Tibial nerve (tissue), 4 donors: ENCODE measurements around the gene NDUFS7. TPM values are rescaled to one million over a fixed set of nuclear protein-coding genes. Genes with fewer than 3 reads are reported as not detected.

Experiments
- DNase-seq, 2 donors: peaks; one replicate each; pipeline ENCODE4 v3.0.0-alpha.2; 2019; ENCODE audit warnings: low spot score in 2 of 2
- H3K27ac ChIP-seq, 4 donors: fragments of 200-600 bp; sonication (generic) in 3 of 4; one replicate each; pipeline ENCODE4 v1.5.1; 2017 to 2019; ENCODE audit warnings: mild to moderate bottlenecking in 1 of 4
- H3K27me3 ChIP-seq, 2 donors: fragments of 200-600 bp; sonication (generic) in 1 of 2; one replicate each; pipeline versions ENCODE4 v1.5.1 to v1.6.0; 2017 to 2019
- H3K36me3 ChIP-seq, 3 donors: fragments of 200-600 bp; sonication (generic); one replicate each; pipeline ENCODE4 v1.5.1; 2018 to 2019
- H3K4me1 ChIP-seq, 4 donors: fragments of 200-600 bp; sonication (generic) in 3 of 4; one replicate each; pipeline ENCODE4 v1.5.1; 2017 to 2019
- H3K4me3 ChIP-seq, 4 donors: fragments of 200-600 bp; sonication (generic) in 3 of 4; one replicate each; pipeline ENCODE4 v1.5.1; 2017 to 2019; ENCODE audit warnings: mild to moderate bottlenecking in 1 of 4, moderate library complexity in 1 of 4
- H3K9me3 ChIP-seq, 4 donors: fragments of 200-600 bp; sonication (generic) in 3 of 4; one replicate each; pipeline ENCODE4 v1.5.1; 2017 to 2019
- EP300 ChIP-seq, 2 donors: sonication (generic); formaldehyde crosslinking; IDR thresholded peaks; one replicate each; pipeline ENCODE4 v1.6.1; 2017; ENCODE audit warnings: antibody characterized with exemption in 2 of 2, mild to moderate bottlenecking in 1 of 2
- POLR2A ChIP-seq, 2 donors: fragments of 450-650 bp; IDR thresholded peaks; one replicate each; pipeline ENCODE4 v1.6.1; 2017; ENCODE audit warnings: antibody characterized with exemption in 2 of 2, mild to moderate bottlenecking in 2 of 2, moderate library complexity in 2 of 2
- WGBS, 2 donors: methylation state at CpG; one replicate each; pipeline ENCODE4 v1.1.5; 2018; 5-methylcytosine and 5-hydroxymethylcytosine counted together
- total RNA-seq, 4 donors: library from RNA; depleted of rRNA; stranded (reverse); fragments of >200 nt; gene quantifications; one replicate each; pipeline ENCODE4 v1.1.0, GENCODE V29; 2016
- TF ChIP-seq, protein P1 (sequence below), 5 experiments: fragments of 200-600 bp in 3 of 5; fragments of 450-650 bp in 2 of 5; sonication (generic) in 3 of 5; IDR thresholded peaks; one replicate each; pipeline ENCODE4 v1.5.1; 2016 to 2019; ENCODE audit warnings: antibody characterized with exemption in 5 of 5, mild to moderate bottlenecking in 3 of 5, moderate library complexity in 2 of 5

The NDUFS7 gene
- total RNA-seq, 4 donors from 2014 or later: 146 to 162 (median 151) TPM

DNA sequence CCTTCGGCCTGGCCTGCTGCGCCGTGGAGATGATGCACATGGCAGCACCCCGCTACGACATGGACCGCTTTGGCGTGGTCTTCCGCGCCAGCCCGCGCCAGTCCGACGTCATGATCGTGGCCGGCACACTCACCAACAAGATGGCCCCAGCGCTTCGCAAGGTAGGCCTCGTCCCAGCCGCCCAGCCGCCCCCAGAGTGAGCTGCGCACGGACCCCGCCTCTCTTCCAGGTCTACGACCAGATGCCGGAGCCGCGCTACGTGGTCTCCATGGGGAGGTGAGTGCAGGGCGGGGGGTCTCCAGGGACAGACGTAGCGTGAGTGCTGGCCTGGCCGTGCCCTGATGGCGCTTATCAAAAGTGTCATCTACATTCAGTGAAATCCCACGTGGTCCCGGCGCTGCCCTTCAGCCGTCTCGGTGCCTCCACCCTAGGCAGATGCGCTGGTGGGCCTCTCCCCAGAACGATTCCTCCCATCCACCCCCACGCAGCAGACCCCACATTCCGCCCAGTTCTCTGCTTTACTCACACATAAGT is 7.2 kb downstream of the NDUFS7 start:
- Histone ChIP-seq H3K36me3 (peaks cover 4 to 94% (median 20%) of the 10 kb centered on the region in 3 donors), H3K27ac (no peak overlapping the region), H3K4me3 (no peak overlapping the region), H3K9me3 (no peaks in the 10 kb centered on the region), H3K4me1 (peaks cover 0 to 28% (median 2%) of the 10 kb centered on the region in 4 donors), H3K27me3 (no peaks in the 10 kb centered on the region)
- DNase-seq: no peak
- WGBS, 2 donors: 93 to 94% methylated on average over 39 to 42 of the region's 42 CpGs
- no peak for TF ChIP-seq EP300 (IDR thresholded peaks at IDR 0.05)
- no peak for TF ChIP-seq POLR2A (IDR thresholded peaks at IDR 0.05)
- TF ChIP-seq, protein P1, sequence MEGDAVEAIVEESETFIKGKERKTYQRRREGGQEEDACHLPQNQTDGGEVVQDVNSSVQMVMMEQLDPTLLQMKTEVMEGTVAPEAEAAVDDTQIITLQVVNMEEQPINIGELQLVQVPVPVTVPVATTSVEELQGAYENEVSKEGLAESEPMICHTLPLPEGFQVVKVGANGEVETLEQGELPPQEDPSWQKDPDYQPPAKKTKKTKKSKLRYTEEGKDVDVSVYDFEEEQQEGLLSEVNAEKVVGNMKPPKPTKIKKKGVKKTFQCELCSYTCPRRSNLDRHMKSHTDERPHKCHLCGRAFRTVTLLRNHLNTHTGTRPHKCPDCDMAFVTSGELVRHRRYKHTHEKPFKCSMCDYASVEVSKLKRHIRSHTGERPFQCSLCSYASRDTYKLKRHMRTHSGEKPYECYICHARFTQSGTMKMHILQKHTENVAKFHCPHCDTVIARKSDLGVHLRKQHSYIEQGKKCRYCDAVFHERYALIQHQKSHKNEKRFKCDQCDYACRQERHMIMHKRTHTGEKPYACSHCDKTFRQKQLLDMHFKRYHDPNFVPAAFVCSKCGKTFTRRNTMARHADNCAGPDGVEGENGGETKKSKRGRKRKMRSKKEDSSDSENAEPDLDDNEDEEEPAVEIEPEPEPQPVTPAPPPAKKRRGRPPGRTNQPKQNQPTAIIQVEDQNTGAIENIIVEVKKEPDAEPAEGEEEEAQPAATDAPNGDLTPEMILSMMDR (IDR thresholded peaks at IDR 0.05): no peak

DNA sequence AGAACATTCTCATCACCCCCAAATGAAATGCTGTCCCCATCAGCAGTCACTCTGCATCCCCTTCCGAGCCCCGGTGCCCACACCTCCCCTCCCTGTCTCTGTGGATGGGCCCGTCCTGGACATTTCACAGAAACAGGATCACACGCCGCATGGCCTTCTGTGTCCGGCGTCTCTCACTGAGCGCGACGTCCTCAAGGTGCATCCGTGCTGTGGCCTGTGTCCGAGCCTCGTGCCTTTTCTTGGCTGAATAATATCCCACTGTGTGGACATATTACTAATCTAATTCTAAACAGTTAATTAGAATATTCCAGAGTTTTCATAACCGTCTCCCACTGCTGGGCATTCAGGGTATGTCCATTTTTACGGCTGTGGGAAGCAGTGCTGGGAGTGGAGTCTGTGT is 8.7 kb downstream of the NDUFS7 start:
- TF ChIP-seq EP300 (IDR thresholded peaks at IDR 0.05): no peak
- TF ChIP-seq, protein P1 (IDR thresholded peaks at IDR 0.05): no peak
- TF ChIP-seq POLR2A (IDR thresholded peaks at IDR 0.05): no peak
- DNase-seq: no peak
- H3K4me1 ChIP-seq: peaks cover 0 to 26% (median 11%) of the 10 kb centered on the region in 4 donors
- H3K27ac ChIP-seq: no peak overlapping the region
- H3K36me3 ChIP-seq: peaks cover 4 to 86% (median 20%) of the 10 kb centered on the region in 3 donors
- H3K9me3 ChIP-seq: no peaks in the 10 kb centered on the region
- H3K4me3 ChIP-seq: no peak overlapping the region
- no peaks in the 10 kb centered on the region for H3K27me3 ChIP-seq
- 92 to 95% methylated on average over 15 of the region's 15 CpGs for WGBS, 2 donors

DNA sequence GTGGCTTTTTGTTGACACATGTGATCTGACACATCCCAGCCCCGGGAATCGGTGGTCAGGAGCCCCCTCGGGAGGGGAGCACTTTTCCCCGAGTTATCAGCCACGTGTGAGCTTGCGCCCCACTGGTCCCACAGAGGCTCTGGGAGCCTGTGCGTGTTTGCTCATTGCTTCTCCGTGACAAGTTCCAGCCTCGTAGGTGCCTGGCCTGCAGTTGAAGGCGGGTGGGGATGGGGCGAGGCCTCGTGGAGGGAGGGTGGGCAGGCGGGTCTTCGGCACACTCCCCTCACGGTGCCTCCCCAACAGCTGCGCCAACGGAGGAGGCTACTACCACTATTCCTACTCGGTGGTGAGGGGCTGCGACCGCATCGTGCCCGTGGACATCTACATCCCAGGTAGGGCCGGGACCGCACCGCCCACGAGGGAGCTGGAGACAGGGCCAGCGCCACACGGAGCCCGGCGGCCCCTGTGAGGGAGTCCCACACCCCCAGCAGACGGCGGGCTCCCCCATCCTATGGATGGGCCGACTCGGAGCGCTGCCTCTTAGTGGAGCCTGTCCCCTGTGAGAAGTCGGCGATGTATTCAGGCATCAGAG is 9.3 kb downstream of the NDUFS7 start:
- H3K4me1 ChIP-seq: peaks cover 0 to 24% (median 11%) of the 10 kb centered on the region in 4 donors
- TF ChIP-seq, protein P1 (IDR thresholded peaks at IDR 0.05): no peak
- no peak for TF ChIP-seq POLR2A (IDR thresholded peaks at IDR 0.05)
- TF ChIP-seq EP300 (IDR thresholded peaks at IDR 0.05): no peak
- DNase-seq: no peak
- no peaks in the 10 kb centered on the region for H3K9me3 ChIP-seq
- 89 to 93% methylated on average over 37 of the region's 37 CpGs for WGBS, 2 donors
- H3K36me3 ChIP-seq: peaks cover 4 to 83% (median 20%) of the 10 kb centered on the region in 3 donors
- H3K4me3 ChIP-seq: no peak overlapping the region
- H3K27ac ChIP-seq: no peak overlapping the region
- no peaks in the 10 kb centered on the region for H3K27me3 ChIP-seq

DNA sequence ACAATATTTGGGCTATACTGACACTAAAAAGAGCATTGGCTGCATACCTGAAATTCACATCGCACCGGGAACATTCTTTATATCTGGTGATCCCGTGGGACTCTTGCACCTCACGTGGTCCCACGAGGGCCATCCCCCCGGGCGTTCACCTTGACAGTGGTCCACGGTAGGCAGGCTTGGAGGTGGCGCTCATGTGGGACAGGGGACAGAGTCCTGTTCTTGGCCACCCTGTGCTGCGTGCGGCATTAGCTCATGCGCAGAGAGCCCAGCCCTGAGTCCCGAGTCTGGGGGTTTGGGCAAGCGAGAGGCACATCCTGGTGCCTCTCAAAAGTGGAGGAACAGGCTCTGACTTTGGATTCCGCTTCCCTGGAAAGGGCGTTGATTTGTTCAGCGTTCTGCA is 10.1 kb downstream of the NDUFS7 start:
- no peaks in the 10 kb centered on the region for H3K9me3 ChIP-seq
- DNase-seq: no peak
- no peak overlapping the region for H3K27ac ChIP-seq
- no peak overlapping the region for H3K4me3 ChIP-seq
- TF ChIP-seq, protein P1 (IDR thresholded peaks at IDR 0.05): no peak
- no peak for TF ChIP-seq POLR2A (IDR thresholded peaks at IDR 0.05)
- TF ChIP-seq EP300 (IDR thresholded peaks at IDR 0.05): no peak
- peaks cover 4 to 83% (median 15%) of the 10 kb centered on the region in 3 donors for H3K36me3 ChIP-seq
- H3K27me3 ChIP-seq: no peaks in the 10 kb centered on the region
- WGBS, 2 donors: 81 to 84% methylated on average over 13 to 16 of the region's 17 CpGs
- H3K4me1 ChIP-seq: peaks cover 0 to 24% (median 11%) of the 10 kb centered on the region in 4 donors
